ENCODE data around the gene SEH1L.

DNA sequence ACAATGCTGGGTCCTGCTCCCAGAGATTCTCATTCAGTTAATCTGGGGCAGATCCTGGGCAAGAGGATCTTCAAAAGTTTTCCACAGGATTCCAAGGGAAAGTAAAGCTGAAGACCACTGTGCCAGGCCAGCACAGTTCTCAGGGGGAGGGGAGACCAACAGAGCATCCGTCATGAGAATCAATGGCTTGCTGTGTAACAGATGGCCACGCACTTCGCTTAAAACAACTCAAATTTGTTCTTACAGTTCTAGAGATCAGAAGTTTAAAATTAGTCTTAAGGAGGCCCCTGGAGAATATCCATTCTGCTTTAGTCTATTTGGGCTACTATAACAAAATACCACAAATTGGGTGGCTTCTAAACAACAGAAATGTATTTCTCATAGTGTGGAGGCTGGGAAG, 17.4 kb upstream of the SEH1L start:
- TF ChIP-seq, protein P1, sequence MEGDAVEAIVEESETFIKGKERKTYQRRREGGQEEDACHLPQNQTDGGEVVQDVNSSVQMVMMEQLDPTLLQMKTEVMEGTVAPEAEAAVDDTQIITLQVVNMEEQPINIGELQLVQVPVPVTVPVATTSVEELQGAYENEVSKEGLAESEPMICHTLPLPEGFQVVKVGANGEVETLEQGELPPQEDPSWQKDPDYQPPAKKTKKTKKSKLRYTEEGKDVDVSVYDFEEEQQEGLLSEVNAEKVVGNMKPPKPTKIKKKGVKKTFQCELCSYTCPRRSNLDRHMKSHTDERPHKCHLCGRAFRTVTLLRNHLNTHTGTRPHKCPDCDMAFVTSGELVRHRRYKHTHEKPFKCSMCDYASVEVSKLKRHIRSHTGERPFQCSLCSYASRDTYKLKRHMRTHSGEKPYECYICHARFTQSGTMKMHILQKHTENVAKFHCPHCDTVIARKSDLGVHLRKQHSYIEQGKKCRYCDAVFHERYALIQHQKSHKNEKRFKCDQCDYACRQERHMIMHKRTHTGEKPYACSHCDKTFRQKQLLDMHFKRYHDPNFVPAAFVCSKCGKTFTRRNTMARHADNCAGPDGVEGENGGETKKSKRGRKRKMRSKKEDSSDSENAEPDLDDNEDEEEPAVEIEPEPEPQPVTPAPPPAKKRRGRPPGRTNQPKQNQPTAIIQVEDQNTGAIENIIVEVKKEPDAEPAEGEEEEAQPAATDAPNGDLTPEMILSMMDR (conservative IDR thresholded peaks at IDR 0.05) = no peak
- no peak for TF ChIP-seq EZH2 (IDR thresholded peaks at IDR 0.05; ENCODE audit: low read depth)

Measured in PC-9 (cell line).